K562 (cell line): Measurements from ENCODE around the gene YPEL2.

ENCODE experiments used
- BRF2 ChIP-seq: IDR thresholded peaks from 3 replicates; pipeline ENCODE4 v1.6.1; 2011; ENCODE audit warnings: borderline replicate concordance, mild to moderate bottlenecking; ENCODE audit not compliant: insufficient read length, insufficient read depth
- CREB1 ChIP-seq, 2 experiments: sonication (generic) in 1 of 2; formaldehyde crosslinking in 1 of 2; IDR thresholded peaks; 2 replicates each; pipeline versions ENCODE4 v1.6.1 to v1.8.0; 2012 to 2022; ENCODE audit warnings: inconsistent platforms in 1 of 2, mild to moderate bottlenecking in 1 of 2, missing genetic modification reagents in 1 of 2, moderate library complexity in 1 of 2
- EZH2 ChIP-seq: IDR thresholded peaks from 2 replicates; pipeline ENCODE4 v1.6.1; 2012; ENCODE audit warnings: low read depth, mild to moderate bottlenecking, inconsistent platforms, low read length, borderline replicate concordance
- POLR2A ChIP-seq: fragments of 450-650 bp; conservative IDR thresholded peaks from 2 replicates; pipeline ENCODE4 v1.6.1; 2016
- POLR2AphosphoS5 ChIP-seq: IDR thresholded peaks from 2 replicates; pipeline ENCODE4 v1.6.1; 2011; ENCODE audit warnings: mild to moderate bottlenecking, low read depth, low read length, moderate library complexity; ENCODE audit not compliant: control insufficient read depth, insufficient read depth
- SIN3A ChIP-seq, 2 experiments: fragments of 150-350 bp in 1 of 2; IDR thresholded peaks; 2 replicates each; pipeline ENCODE4 v1.6.1; 2011 to 2016; ENCODE audit warnings: borderline replicate concordance in 2 of 2, low read depth in 2 of 2, low read length in 2 of 2, mild to moderate bottlenecking in 2 of 2, moderate library complexity in 2 of 2; ENCODE audit not compliant: control insufficient read depth in 1 of 2
- SOX6 ChIP-seq: fragments of 450-650 bp; IDR thresholded peaks from 2 replicates; pipeline ENCODE4 v1.6.1; 2014; ENCODE audit warnings: mild to moderate bottlenecking
- ZNF79 ChIP-seq: fragments of 250-450 bp; sonication (Bioruptor Pico); IDR thresholded peaks from 2 replicates; pipeline ENCODE4 v1.4.0; 2020; ENCODE audit warnings: low read depth, mild to moderate bottlenecking, moderate library complexity
- TF ChIP-seq, protein P1 (sequence below): sonication (generic); formaldehyde crosslinking; IDR thresholded peaks from 2 replicates; pipeline ENCODE4 v1.8.1; 2022; ENCODE audit warnings: missing genetic modification reagents
- TF ChIP-seq, protein P2 (sequence below), 3 experiments: IDR thresholded peaks in 2 of 3; conservative IDR thresholded peaks in 1 of 3; 2 replicates each; pipeline ENCODE4 v1.5.1; 2011 to 2012; ENCODE audit warnings: low read length in 3 of 3, mild to moderate bottlenecking in 3 of 3, control low read depth in 2 of 3, improper control_type of control experiment in 1 of 3, inconsistent platforms in 1 of 3, low read depth in 1 of 3, mixed read lengths in 1 of 3, moderate library complexity in 1 of 3; ENCODE audit not compliant: insufficient read depth in 2 of 3

- TF ChIP-seq CREB1 (IDR thresholded peaks at IDR 0.05) = no peak
- no peak for TF ChIP-seq CREB1 (CRISPR knock-in tag; IDR thresholded peaks at IDR 0.05)
- TF ChIP-seq EZH2 = no peak
- peak; percentile 52; the same call in 1 of the 2 replicates for TF ChIP-seq SOX6
- TF ChIP-seq, protein P1, sequence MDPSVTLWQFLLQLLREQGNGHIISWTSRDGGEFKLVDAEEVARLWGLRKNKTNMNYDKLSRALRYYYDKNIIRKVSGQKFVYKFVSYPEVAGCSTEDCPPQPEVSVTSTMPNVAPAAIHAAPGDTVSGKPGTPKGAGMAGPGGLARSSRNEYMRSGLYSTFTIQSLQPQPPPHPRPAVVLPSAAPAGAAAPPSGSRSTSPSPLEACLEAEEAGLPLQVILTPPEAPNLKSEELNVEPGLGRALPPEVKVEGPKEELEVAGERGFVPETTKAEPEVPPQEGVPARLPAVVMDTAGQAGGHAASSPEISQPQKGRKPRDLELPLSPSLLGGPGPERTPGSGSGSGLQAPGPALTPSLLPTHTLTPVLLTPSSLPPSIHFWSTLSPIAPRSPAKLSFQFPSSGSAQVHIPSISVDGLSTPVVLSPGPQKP (CRISPR knock-in tag) = no peak
- TF ChIP-seq ZNF79 (CRISPR knock-in tag) = no peak
- TF ChIP-seq, protein P2, sequence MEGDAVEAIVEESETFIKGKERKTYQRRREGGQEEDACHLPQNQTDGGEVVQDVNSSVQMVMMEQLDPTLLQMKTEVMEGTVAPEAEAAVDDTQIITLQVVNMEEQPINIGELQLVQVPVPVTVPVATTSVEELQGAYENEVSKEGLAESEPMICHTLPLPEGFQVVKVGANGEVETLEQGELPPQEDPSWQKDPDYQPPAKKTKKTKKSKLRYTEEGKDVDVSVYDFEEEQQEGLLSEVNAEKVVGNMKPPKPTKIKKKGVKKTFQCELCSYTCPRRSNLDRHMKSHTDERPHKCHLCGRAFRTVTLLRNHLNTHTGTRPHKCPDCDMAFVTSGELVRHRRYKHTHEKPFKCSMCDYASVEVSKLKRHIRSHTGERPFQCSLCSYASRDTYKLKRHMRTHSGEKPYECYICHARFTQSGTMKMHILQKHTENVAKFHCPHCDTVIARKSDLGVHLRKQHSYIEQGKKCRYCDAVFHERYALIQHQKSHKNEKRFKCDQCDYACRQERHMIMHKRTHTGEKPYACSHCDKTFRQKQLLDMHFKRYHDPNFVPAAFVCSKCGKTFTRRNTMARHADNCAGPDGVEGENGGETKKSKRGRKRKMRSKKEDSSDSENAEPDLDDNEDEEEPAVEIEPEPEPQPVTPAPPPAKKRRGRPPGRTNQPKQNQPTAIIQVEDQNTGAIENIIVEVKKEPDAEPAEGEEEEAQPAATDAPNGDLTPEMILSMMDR (IDR thresholded peaks at IDR 0.05 in 2 of 3, conservative IDR thresholded peaks at IDR 0.05 in 1 of 3; ENCODE audit: insufficient read depth in 2 of 3, low read depth in 1 of 3, low read length in 3 of 3) = no peak
- no peak for TF ChIP-seq SIN3A (IDR thresholded peaks at IDR 0.05; ENCODE audit: borderline replicate concordance in 2 of 2, control insufficient read depth in 1 of 2, low read depth in 2 of 2, low read length in 2 of 2)
- TF ChIP-seq POLR2AphosphoS5 = no peak
- no peak for TF ChIP-seq POLR2A
- no peak for TF ChIP-seq BRF2
Observed at GRCh38 chr17:59423137-59423724, 91.8 kb downstream of the YPEL2 start.
